Ovary (tissue), 9 donors: ENCODE measurements around the gene KIF3B. TPM values are rescaled to one million over a fixed set of nuclear protein-coding genes. Genes with fewer than 3 reads are reported as not detected.

ENCODE experiments used
- DNase-seq, 5 donors: peaks; one replicate each; pipeline ENCODE4 v3.0.0-alpha.2; 2019 to 2020
- H3K27ac ChIP-seq, 2 donors: fragments of 200-600 bp; one replicate each; pipeline versions ENCODE4 v1.5.1 to v1.8.0; 2019 to 2022
- H3K27me3 ChIP-seq: fragments of 200-600 bp; one replicate; pipeline ENCODE4 v1.8.0; 2022
- H3K36me3 ChIP-seq: fragments of 200-600 bp; sonication (generic); one replicate; pipeline ENCODE4 v1.5.1; 2019
- H3K4me1 ChIP-seq: one replicate; pipeline ENCODE4 v1.8.1; 2013; ENCODE audit warnings: mild to moderate bottlenecking, moderate library complexity; ENCODE audit not compliant: insufficient read depth
- H3K4me3 ChIP-seq: fragments of 200-600 bp; sonication (generic); one replicate; pipeline ENCODE4 v1.5.1; 2017
- H3K9me3 ChIP-seq, 2 donors: fragments of 200-600 bp in 1 of 2; sonication (generic) in 1 of 2; one replicate each; pipeline versions ENCODE4 v1.5.1 to v1.8.1; 2013 to 2019; ENCODE audit warnings: mild to moderate bottlenecking in 1 of 2, moderate library complexity in 1 of 2
- EP300 ChIP-seq: sonication (generic); formaldehyde crosslinking; IDR thresholded peaks from one replicate; pipeline ENCODE4 v1.6.1; 2017; ENCODE audit warnings: antibody characterized with exemption
- POLR2A ChIP-seq: fragments of 450-650 bp; IDR thresholded peaks from one replicate; pipeline ENCODE4 v1.6.1; 2017; ENCODE audit warnings: antibody characterized with exemption, mild to moderate bottlenecking, moderate library complexity
- whole genome bisulfite sequencing, 3 donors: extraction: QIAGEN DNeasy Blood & Tissue Kit in 1 of 3; methylation state at CpG; one replicate each; pipeline versions ENCODE4 v1.1.5 to v1.1.7; 2013 to 2017; 5-methylcytosine and 5-hydroxymethylcytosine counted together
- intact Hi-C, 4 donors: fragments of 100-400 bp; cut with DNase I; formaldehyde crosslinking; loops; one replicate each; pipeline versions ENCODE4 v1.11.0 to v1.15.1; 2022 to 2023
- polyA plus RNA-seq, 2 donors: library from polyadenylated mRNA; stranded (reverse); fragments of 200-250 nt in 1 of 2; fragments of 350-450 nt in 1 of 2; fragmentation: Illumina TruSeq in 1 of 2; extraction: RNeasy Lipid Tissue Mini Kit (QIAGEN cat#74804) in 1 of 2; gene quantifications; one replicate each; pipeline ENCODE4 v1.2.3, GENCODE V29; 2013 to 2014
- total RNA-seq, 7 donors: library from RNA; depleted of rRNA in 2 of 7; stranded (reverse); fragments of >200 nt in 2 of 7; fragmentation: NEBNext Ultra II Directional in 3 of 7; extraction: Animal tissue kit (Norgen Biotek cat#: 25700) in 3 of 7; gene quantifications; one replicate each; pipeline versions ENCODE4 v1.1.0 to v1.2.4, GENCODE V29; 2016 to 2023
- TF ChIP-seq, protein P1 (sequence below), 3 donors: fragments of 450-650 bp in 2 of 3; fragments of 200-600 bp in 1 of 3; IDR thresholded peaks; one replicate each; pipeline versions ENCODE4 v1.5.1 to v1.8.0; 2016 to 2022; ENCODE audit warnings: antibody characterized with exemption in 3 of 3, mild to moderate bottlenecking in 1 of 3
- donor health status: DM: no; HTN: no; CAD: no; lungs with moderate emphysema.
- donor health status: DM: no; HTN: no; CAD: no.
- donor health status: Bipolar disorder and iron deficiency.
- donor health status: DM: yes; HTN: yes; CAD: no.
- donor health status: DM: no; HTN: no; CAD: no.
- donor health status: DM: yes; HTN: yes; CAD: no.

Gene KIF3B
- total and polyA plus RNA-seq, 9 donors: 10.6 to 29.8 (median 23.7) TPM

DNA sequence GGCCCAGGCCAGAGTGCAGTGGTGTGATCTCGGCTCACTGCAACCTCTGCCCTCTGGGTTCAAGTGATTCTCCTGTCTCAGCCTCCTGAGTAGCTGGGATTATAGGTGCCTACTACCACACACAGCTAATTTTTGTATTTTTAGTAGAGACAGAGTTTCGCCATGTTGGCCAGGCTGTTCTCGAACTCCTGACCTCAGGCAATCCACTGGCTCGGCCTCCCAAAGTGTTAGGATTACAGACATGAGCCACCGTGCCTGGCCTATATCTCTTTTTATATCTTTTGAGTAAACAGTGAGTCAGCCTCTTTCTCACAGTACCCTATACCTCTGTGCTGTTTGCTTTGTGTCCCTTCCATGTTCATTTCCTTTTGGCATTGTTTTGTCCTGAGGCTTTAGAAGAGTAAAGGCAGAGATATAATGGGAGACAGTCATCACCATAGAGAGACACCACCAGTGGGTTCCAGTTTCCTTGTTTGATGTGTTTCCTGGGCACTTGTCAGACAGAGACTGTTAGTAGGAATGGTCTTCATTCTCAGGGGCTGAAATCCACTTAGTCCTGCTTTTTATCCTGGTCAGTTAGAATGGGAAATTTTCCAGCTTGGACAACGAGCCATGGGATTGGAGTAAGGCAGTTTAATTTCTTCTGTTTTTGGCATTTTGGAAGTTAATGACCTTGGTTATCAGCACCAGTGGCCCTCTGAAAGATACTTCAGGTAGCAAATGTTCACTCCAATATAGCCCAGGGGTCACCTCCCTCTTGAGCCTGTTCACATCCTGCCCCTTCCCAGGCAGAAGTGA is 48.5 kb downstream of the KIF3B start:
- peaks cover 7% of the 10 kb centered on the region for H3K4me1 ChIP-seq
- no peak overlapping the region for H3K27ac ChIP-seq
- intact Hi-C loops: no loop called here
- H3K36me3 ChIP-seq: no peaks in the 10 kb centered on the region
- no peak for DNase-seq
- H3K4me3 ChIP-seq: no peak overlapping the region
- H3K27me3 ChIP-seq: no peaks in the 10 kb centered on the region
- 58 to 69% (median 68%) methylated on average over 6 of the region's 6 CpGs for WGBS, 3 donors
- no peaks in the 10 kb centered on the region for H3K9me3 ChIP-seq
- no peak for TF ChIP-seq POLR2A
- no peak for TF ChIP-seq EP300
- TF ChIP-seq, protein P1, sequence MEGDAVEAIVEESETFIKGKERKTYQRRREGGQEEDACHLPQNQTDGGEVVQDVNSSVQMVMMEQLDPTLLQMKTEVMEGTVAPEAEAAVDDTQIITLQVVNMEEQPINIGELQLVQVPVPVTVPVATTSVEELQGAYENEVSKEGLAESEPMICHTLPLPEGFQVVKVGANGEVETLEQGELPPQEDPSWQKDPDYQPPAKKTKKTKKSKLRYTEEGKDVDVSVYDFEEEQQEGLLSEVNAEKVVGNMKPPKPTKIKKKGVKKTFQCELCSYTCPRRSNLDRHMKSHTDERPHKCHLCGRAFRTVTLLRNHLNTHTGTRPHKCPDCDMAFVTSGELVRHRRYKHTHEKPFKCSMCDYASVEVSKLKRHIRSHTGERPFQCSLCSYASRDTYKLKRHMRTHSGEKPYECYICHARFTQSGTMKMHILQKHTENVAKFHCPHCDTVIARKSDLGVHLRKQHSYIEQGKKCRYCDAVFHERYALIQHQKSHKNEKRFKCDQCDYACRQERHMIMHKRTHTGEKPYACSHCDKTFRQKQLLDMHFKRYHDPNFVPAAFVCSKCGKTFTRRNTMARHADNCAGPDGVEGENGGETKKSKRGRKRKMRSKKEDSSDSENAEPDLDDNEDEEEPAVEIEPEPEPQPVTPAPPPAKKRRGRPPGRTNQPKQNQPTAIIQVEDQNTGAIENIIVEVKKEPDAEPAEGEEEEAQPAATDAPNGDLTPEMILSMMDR (IDR thresholded peaks at IDR 0.05): no peak

DNA sequence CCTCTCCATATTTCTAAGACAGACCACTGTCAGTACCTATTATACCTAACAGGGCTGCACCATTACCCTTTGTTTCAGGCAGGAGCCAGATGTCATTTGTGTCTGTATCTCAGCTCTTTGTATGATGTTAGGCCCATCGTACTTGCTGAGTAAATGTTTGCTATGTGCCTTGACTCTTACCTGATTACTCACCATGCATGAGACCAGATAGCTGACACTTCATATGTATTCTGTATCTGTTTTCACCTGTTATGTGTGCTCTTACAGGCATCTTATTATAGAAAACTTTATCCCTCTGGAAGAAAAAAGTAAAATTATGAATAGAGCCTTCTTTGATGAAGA is 49.0 kb downstream of the KIF3B start:
- H3K36me3 ChIP-seq: no peaks in the 10 kb centered on the region
- intact Hi-C loops: no loop called here

GRCh38 chr20:32327087-32327681 is 49.7 kb downstream of the KIF3B start:
- WGBS, 3 donors: 44 to 53% (median 50%) methylated on average over 9 of the region's 9 CpGs
- TF ChIP-seq EP300 (no peak), POLR2A (no peak)
- TF ChIP-seq, protein P1 (IDR thresholded peaks at IDR 0.05): no peak
- H3K4me1 ChIP-seq: peaks cover 7% of the 10 kb centered on the region
- H3K27ac ChIP-seq: no peak overlapping the region
- no peak overlapping the region for H3K4me3 ChIP-seq
- H3K27me3 ChIP-seq: no peaks in the 10 kb centered on the region
- peak in 1 of 5 donors; percentile 27 for DNase-seq
- H3K9me3 ChIP-seq: no peaks in the 10 kb centered on the region
- intact Hi-C loops: no loop called here
- no peaks in the 10 kb centered on the region for H3K36me3 ChIP-seq

More for the DNA sequence above, 49.0 kb downstream of the KIF3B start:
- WGBS, 3 donors: 14 to 33% (median 27%) methylated on average over 1 of the region's 1 CpG
- no peaks in the 10 kb centered on the region for H3K9me3 ChIP-seq
- H3K4me3 ChIP-seq: no peak overlapping the region
- TF ChIP-seq, protein P1 (IDR thresholded peaks at IDR 0.05): no peak
- TF ChIP-seq EP300 (no peak), POLR2A (no peak)
- H3K27me3 ChIP-seq: no peaks in the 10 kb centered on the region
- DNase-seq: no peak
- H3K27ac ChIP-seq: no peak overlapping the region
- H3K4me1 ChIP-seq: peaks cover 7% of the 10 kb centered on the region

DNA sequence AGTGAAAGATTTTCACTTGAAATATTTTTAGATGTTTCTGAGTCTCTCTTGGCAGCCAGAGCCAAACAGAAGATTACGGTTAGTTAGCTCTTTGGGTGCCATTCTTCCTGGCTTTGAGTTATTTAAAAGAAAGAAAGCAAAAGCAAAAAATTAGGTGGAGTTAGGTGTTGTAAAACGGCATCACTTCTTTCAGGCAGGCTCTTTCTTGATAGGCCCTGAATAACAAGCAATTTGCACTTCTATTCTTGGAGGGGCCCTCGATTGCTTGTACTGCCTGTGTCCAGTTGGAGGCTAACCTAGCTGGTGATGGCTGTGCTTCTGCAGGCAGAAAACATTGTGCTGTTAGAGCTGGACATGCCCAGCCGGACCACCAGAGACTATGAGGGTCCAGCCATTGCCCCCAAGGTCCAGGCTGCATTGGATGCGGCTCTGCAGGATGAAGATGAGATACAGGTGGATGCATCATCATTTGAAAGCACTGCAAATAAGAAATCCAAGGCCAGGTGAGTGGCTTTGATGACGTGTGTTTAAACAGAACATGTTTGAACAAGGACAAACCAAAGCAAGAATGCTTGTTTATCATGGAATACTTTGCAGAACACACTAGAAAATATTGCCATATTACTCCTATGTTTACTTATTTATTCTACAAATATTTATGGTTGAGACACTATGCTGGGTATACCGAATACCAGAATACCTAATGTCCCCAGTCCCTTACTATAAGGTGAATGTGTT is 52.5 kb downstream of the KIF3B start:
- H3K27ac ChIP-seq: no peak overlapping the region
- H3K36me3 ChIP-seq: no peaks in the 10 kb centered on the region
- TF ChIP-seq POLR2A: no peak
- no peak for TF ChIP-seq EP300
- TF ChIP-seq, protein P1 (IDR thresholded peaks at IDR 0.05): no peak
- intact Hi-C loops: no loop called here
- DNase-seq: no peak
- WGBS, 3 donors: 85 to 92% (median 88%) methylated on average over 7 of the region's 7 CpGs
- H3K27me3 ChIP-seq: no peaks in the 10 kb centered on the region
- H3K4me3 ChIP-seq: no peak overlapping the region
- no peaks in the 10 kb centered on the region for H3K9me3 ChIP-seq
- H3K4me1 ChIP-seq: peaks cover 7% of the 10 kb centered on the region
